K562 (cell line): Measurements from ENCODE around the gene FAM151A.

Source experiments
- CBX5 ChIP-seq: IDR thresholded peaks from 2 replicates; pipeline ENCODE4 v1.6.1; 2014; ENCODE audit warnings: low read depth, borderline replicate concordance
- CEBPB ChIP-seq: fragments of 450-650 bp; IDR thresholded peaks from 2 replicates; pipeline ENCODE4 v1.6.1; 2016; ENCODE audit warnings: missing genetic modification characterization, missing compliant biosample characterization
- CREB1 ChIP-seq, 2 experiments: sonication (generic) in 1 of 2; formaldehyde crosslinking in 1 of 2; IDR thresholded peaks; 2 replicates each; pipeline versions ENCODE4 v1.6.1 to v1.8.0; 2012 to 2022; ENCODE audit warnings: inconsistent platforms in 1 of 2, mild to moderate bottlenecking in 1 of 2, missing genetic modification reagents in 1 of 2, moderate library complexity in 1 of 2
- CTCF ChIP-seq, 3 experiments: IDR thresholded peaks in 2 of 3; conservative IDR thresholded peaks in 1 of 3; 2 replicates each; pipeline ENCODE4 v1.5.1; 2011 to 2012; ENCODE audit warnings: low read length in 3 of 3, mild to moderate bottlenecking in 3 of 3, control low read depth in 2 of 3, improper control_type of control experiment in 1 of 3, inconsistent platforms in 1 of 3, low read depth in 1 of 3, mixed read lengths in 1 of 3, moderate library complexity in 1 of 3; ENCODE audit not compliant: insufficient read depth in 2 of 3
- ETS1 ChIP-seq: conservative IDR thresholded peaks from 2 replicates; pipeline ENCODE4 v1.6.1; 2011; ENCODE audit warnings: low read depth, mild to moderate bottlenecking, low read length; ENCODE audit not compliant: control insufficient read depth
- FOS ChIP-seq: IDR thresholded peaks from 3 replicates; pipeline ENCODE4 v1.6.1; 2011; ENCODE audit not compliant: insufficient read length; ENCODE audit errors: extremely low read depth
- L3MBTL2 ChIP-seq: fragments of 450-650 bp; IDR thresholded peaks from 2 replicates; pipeline ENCODE4 v1.6.1; 2016; ENCODE audit warnings: mild to moderate bottlenecking, moderate library complexity
- LARP7 ChIP-seq: fragments of 450-650 bp; IDR thresholded peaks from 2 replicates; pipeline ENCODE4 v1.6.1; 2016
- MYNN ChIP-seq, 2 experiments: sonication (generic); formaldehyde crosslinking in 1 of 2; IDR thresholded peaks; 2 replicates each; pipeline versions ENCODE4 v1.5.0 to v1.6.1; 2016 to 2020; ENCODE audit warnings: antibody characterized with exemption in 1 of 2, missing genetic modification reagents in 1 of 2
- NFYB ChIP-seq: IDR thresholded peaks from 2 replicates; pipeline ENCODE4 v1.6.1; 2011; ENCODE audit warnings: mild to moderate bottlenecking, moderate library complexity; ENCODE audit not compliant: insufficient read length; ENCODE audit errors: extremely low read depth
- RNF2 ChIP-seq: sonication (generic); IDR thresholded peaks from 2 replicates; pipeline ENCODE4 v1.6.1; 2016
- SP1 ChIP-seq: sonication (generic); formaldehyde crosslinking; IDR thresholded peaks from 2 replicates; pipeline ENCODE4 v1.8.1; 2022; ENCODE audit warnings: mild to moderate bottlenecking, missing genetic modification reagents
- ZKSCAN1 ChIP-seq: fragments of 150-350 bp; IDR thresholded peaks from 2 replicates; pipeline ENCODE4 v1.6.1; 2016; ENCODE audit warnings: low read depth, low read length

GRCh38 chr1:54599211-54599823 is 24.0 kb downstream of the FAM151A start:
- TF ChIP-seq CTCF (IDR thresholded peaks at IDR 0.05 in 2 of 3, conservative IDR thresholded peaks at IDR 0.05 in 1 of 3; ENCODE audit: insufficient read depth in 2 of 3, low read depth in 1 of 3, low read length in 3 of 3) (no peak), ZKSCAN1 (no peak), L3MBTL2 (no peak), CBX5 (no peak), LARP7 (no peak), RNF2 (no peak), CEBPB (tag) (no peak), ETS1 (no peak), MYNN (IDR thresholded peaks at IDR 0.05) (no peak), MYNN (CRISPR knock-in tag; IDR thresholded peaks at IDR 0.05) (no peak), NFYB (no peak), CREB1 (IDR thresholded peaks at IDR 0.05) (no peak), CREB1 (CRISPR knock-in tag; IDR thresholded peaks at IDR 0.05) (no peak), FOS (no peak), SP1 (CRISPR knock-in tag) (no peak)
